GM12878 (cell line): ENCODE data around the gene GABRB1. TPM values are rescaled to one million over a fixed set of nuclear protein-coding genes. Genes with fewer than 3 reads are reported as not detected.

Experiments used
- ATF3 ChIP-seq: IDR thresholded peaks from 2 replicates; pipeline ENCODE4 v1.6.1; 2011; ENCODE audit warnings: low read depth, mild to moderate bottlenecking, low read length, moderate library complexity, borderline replicate concordance; ENCODE audit errors: extremely low read depth
- CEBPB ChIP-seq, 2 experiments: fragments of 150-350 bp in 1 of 2; IDR thresholded peaks; 2 replicates each; pipeline ENCODE4 v1.6.1; 2012 to 2014; ENCODE audit warnings: low read depth in 2 of 2, low read length in 2 of 2, borderline replicate concordance in 1 of 2, inconsistent platforms in 1 of 2
- CHD1 ChIP-seq: IDR thresholded peaks from 2 replicates; pipeline ENCODE4 v1.6.1; 2012; ENCODE audit warnings: low read depth, low read length, improper control_type of control experiment
- CTCF ChIP-seq, 3 experiments: IDR thresholded peaks in 2 of 3; conservative IDR thresholded peaks in 1 of 3; 2 replicates each; pipeline ENCODE4 v1.5.1; 2011; ENCODE audit warnings: low read depth in 3 of 3, low read length in 3 of 3, mild to moderate bottlenecking in 3 of 3, control low read depth in 2 of 3, moderate library complexity in 2 of 3, inconsistent platforms in 1 of 3, mixed read lengths in 1 of 3; ENCODE audit not compliant: control insufficient read depth in 2 of 3, insufficient read depth in 1 of 3; ENCODE audit errors: extremely low read depth in 1 of 3
- EP300 ChIP-seq, 2 experiments: fragments of 150-350 bp in 1 of 2; IDR thresholded peaks; 2 replicates each; pipeline ENCODE4 v1.6.1; 2011 to 2012; ENCODE audit warnings: low read depth in 2 of 2, low read length in 2 of 2, borderline replicate concordance in 1 of 2, improper control_type of control experiment in 1 of 2, inconsistent platforms in 1 of 2; ENCODE audit not compliant: control insufficient read depth in 1 of 2
- ESRRA ChIP-seq: IDR thresholded peaks from 2 replicates; pipeline ENCODE4 v1.6.1; 2012; ENCODE audit warnings: mild to moderate bottlenecking, low read length, improper control_type of control experiment
- HDAC2 ChIP-seq: fragments of 200-600 bp; sonication (generic); IDR thresholded peaks from 2 replicates; pipeline ENCODE4 v1.6.1; 2017
- IRF5 ChIP-seq: fragments of 450-650 bp; IDR thresholded peaks from 2 replicates; pipeline ENCODE4 v1.6.1; 2017; ENCODE audit warnings: borderline replicate concordance
- MEF2A ChIP-seq: IDR thresholded peaks from 2 replicates; pipeline ENCODE4 v1.6.1; 2011; ENCODE audit warnings: low read depth, mild to moderate bottlenecking, low read length, moderate library complexity; ENCODE audit not compliant: insufficient read depth
- MLLT1 ChIP-seq: fragments of 450-650 bp; IDR thresholded peaks from 2 replicates; pipeline ENCODE4 v1.6.1; 2016; ENCODE audit warnings: mild to moderate bottlenecking
- MXI1 ChIP-seq: fragments of 150-350 bp; IDR thresholded peaks from 2 replicates; pipeline ENCODE4 v1.6.1; 2011; ENCODE audit warnings: low read depth, mild to moderate bottlenecking, inconsistent platforms, low read length, improper control_type of control experiment
- NRF1 ChIP-seq: conservative IDR thresholded peaks from 2 replicates; pipeline ENCODE4 v1.6.1; 2011; ENCODE audit warnings: mild to moderate bottlenecking, low read depth, low read length, improper control_type of control experiment
- PBX3 ChIP-seq: IDR thresholded peaks from 2 replicates; pipeline ENCODE4 v1.6.1; 2011; ENCODE audit warnings: mild to moderate bottlenecking, low read depth, low read length, moderate library complexity; ENCODE audit not compliant: insufficient replicate concordance
- RBBP5 ChIP-seq: fragments of 200-600 bp; sonication (generic); conservative IDR thresholded peaks from 2 replicates; pipeline ENCODE4 v1.6.1; 2016
- SPI1 ChIP-seq: IDR thresholded peaks from 2 replicates; pipeline ENCODE4 v1.6.1; 2011; ENCODE audit warnings: low read depth, mild to moderate bottlenecking, low read length, moderate library complexity, borderline replicate concordance; ENCODE audit not compliant: insufficient read depth
- ZNF207 ChIP-seq: fragments of 450-650 bp; IDR thresholded peaks from 2 replicates; pipeline ENCODE4 v1.6.1; 2014; ENCODE audit warnings: antibody characterized with exemption, mild to moderate bottlenecking, borderline replicate concordance
- ZNF24 ChIP-seq: fragments of 450-650 bp; IDR thresholded peaks from 2 replicates; pipeline ENCODE4 v1.6.1; 2017; ENCODE audit warnings: antibody characterized with exemption, mild to moderate bottlenecking
- ZNF622 ChIP-seq: fragments of 450-650 bp; IDR thresholded peaks from 2 replicates; pipeline ENCODE4 v1.6.1; 2017; ENCODE audit warnings: mild to moderate bottlenecking, inconsistent platforms
- ZSCAN29 ChIP-seq: fragments of 450-650 bp; IDR thresholded peaks from 2 replicates; pipeline ENCODE4 v1.6.1; 2017; ENCODE audit warnings: mild to moderate bottlenecking, moderate library complexity
- polyA plus RNA-seq, 11 experiments: library from polyadenylated mRNA; depleted of rRNA in 4 of 11; unstranded in 6 of 11; stranded (reverse) in 5 of 11; fragments of >200 nt; fragmentation: Nextera tagmentation in 4 of 11; fragmentation: Illumina TruSeq in 1 of 11; extraction: Ambion mirVana in 4 of 11; extraction: Trizol in 1 of 11; gene quantifications; 1 replicate in 1 of 11; 2 replicates in 10 of 11; pipeline versions ENCODE4 v1.2.1 to v1.2.3, GENCODE V29; 2011 to 2016; ENCODE audit warnings: inconsistent platforms in 2 of 11, missing spikeins in 2 of 11, low read depth in 1 of 11
- total RNA-seq, 4 experiments: library from RNA; depleted of rRNA in 3 of 4; stranded (reverse); fragments of >200 nt in 3 of 4; fragmentation: Illumina TruSeq in 1 of 4; extraction: Trizol in 1 of 4; gene quantifications; 2 replicates each; pipeline versions ENCODE4 v1.2.1 to v1.2.3, GENCODE V29; 2013 to 2021

Gene GABRB1
- total and polyA plus RNA-seq, 10 of the 15 experiments (the other 5 are each of a cell fraction or from before 2014, with no cell fraction given): 0.13 to 0.92 TPM; not detected in 8

- TF ChIP-seq NRF1 (no peak), CHD1 (no peak), HDAC2 (no peak), MEF2A (0 out of 2 replicates have a peak, but pooled peaks have one; percentile 19), MLLT1 (0 out of 2 replicates have a peak, but pooled peaks have one; percentile 56), ZNF622 (no peak), ESRRA (no peak), PBX3 (no peak), RBBP5 (no peak), ATF3 (no peak), SPI1 (no peak), ZNF207 (no peak), CTCF (IDR thresholded peaks at IDR 0.05 in 2 of 3, conservative IDR thresholded peaks at IDR 0.05 in 1 of 3; ENCODE audit: control insufficient read depth in 2 of 3, extremely low read depth in 1 of 3, insufficient read depth in 1 of 3, low read depth in 3 of 3, low read length in 3 of 3) (no peak), CEBPB (IDR thresholded peaks at IDR 0.05; ENCODE audit: borderline replicate concordance in 1 of 2, low read depth in 2 of 2, low read length in 2 of 2) (no peak), EP300 (IDR thresholded peaks at IDR 0.05; ENCODE audit: borderline replicate concordance in 1 of 2, control insufficient read depth in 1 of 2, low read depth in 2 of 2, low read length in 2 of 2) (peak; percentile 38 to 51; a peak in 2 of 4 replicates), ZSCAN29 (no peak), IRF5 (no peak), ZNF24 (peak; percentile 38; the same call in 1 of the 2 replicates), MXI1 (no peak)
Observed at GRCh38 chr4:47010912-47011446, 20.4 kb upstream of the GABRB1 start (continued).
